DMS153 treated with DMSO at 0.1 percent for 48 hours (cell line): ENCODE measurements around the gene PIK3AP1.
"Not testable (repeated sequence)": the region's sequence is repeated elsewhere in the genome, so short reads cannot be mapped to it uniquely, and the experiment has no call there.

Source experiments
- DNase-seq: peaks from one replicate; lab custom pipeline; 2025; ENCODE audit not compliant: unreplicated experiment; lab: John Stamatoyannopoulos, UW

The PIK3AP1 gene

GRCh38 chr10:96699613-96700012 is 20.7 kb downstream of the PIK3AP1 start:
- no peak for DNase-seq

GRCh38 chr10:96698305-96698704 is 22.0 kb downstream of the PIK3AP1 start:
- DNase-seq: not testable (repeated sequence)

- no peak for DNase-seq
These were observed 22.9 kb downstream of the PIK3AP1 start for GRCh38 chr10:96697438-96697837.

GRCh38 chr10:96696845-96697425 is 23.4 kb downstream of the PIK3AP1 start:
- no peak for DNase-seq

GRCh38 chr10:96695975-96696634 is 24.2 kb downstream of the PIK3AP1 start:
- no peak for DNase-seq

GRCh38 chr10:96695366-96695765 is 24.9 kb downstream of the PIK3AP1 start:
- no peak for DNase-seq

GRCh38 chr10:96693431-96693830 is 26.9 kb downstream of the PIK3AP1 start:
- DNase-seq: no peak

- DNase-seq: no peak
These were observed 27.9 kb downstream of the PIK3AP1 start for GRCh38 chr10:96692427-96692826.

- DNase-seq: no peak
These were observed 28.6 kb downstream of the PIK3AP1 start for GRCh38 chr10:96691761-96692160.

- no peak for DNase-seq
These were observed 29.3 kb downstream of the PIK3AP1 start for GRCh38 chr10:96690755-96691730.

GRCh38 chr10:96688789-96689188 is 31.5 kb downstream of the PIK3AP1 start:
- no peak for DNase-seq

GRCh38 chr10:96687317-96688012 is 32.8 kb downstream of the PIK3AP1 start:
- DNase-seq: no peak

GRCh38 chr10:96686514-96686913 is 33.8 kb downstream of the PIK3AP1 start:
- no peak for DNase-seq

GRCh38 chr10:96685306-96685705 is 35.0 kb downstream of the PIK3AP1 start:
- DNase-seq: no peak

- no peak for DNase-seq
These were observed 35.5 kb downstream of the PIK3AP1 start for GRCh38 chr10:96684826-96685225.

GRCh38 chr10:96683710-96684109 is 36.6 kb downstream of the PIK3AP1 start:
- no peak for DNase-seq

- DNase-seq: no peak
These were observed 37.2 kb downstream of the PIK3AP1 start for GRCh38 chr10:96683065-96683464.

GRCh38 chr10:96681524-96681923 is 38.8 kb downstream of the PIK3AP1 start:
- no peak for DNase-seq

GRCh38 chr10:96680463-96680862 is 39.9 kb downstream of the PIK3AP1 start:
- not testable (repeated sequence) for DNase-seq

GRCh38 chr10:96678725-96679124 is 41.6 kb downstream of the PIK3AP1 start:
- DNase-seq: no peak
